ENCODE data around the gene DLG4. TPM values are rescaled to one million over a fixed set of nuclear protein-coding genes. Genes with fewer than 3 reads are reported as not detected.

DLG4 gene
- total and polyA plus RNA-seq, 2 donors (not counting 3 experiments of a cell fraction or from before 2014, with no cell fraction given) = 14.9 to 34.6 TPM

- no peak overlapping the region for H3K27ac ChIP-seq (ENCODE audit: insufficient read depth, low read depth, low read length)
- no peak overlapping the region for H3K9ac ChIP-seq (replicated peaks; ENCODE audit: extremely low read depth, insufficient read depth, low read length)
- H3K9me3 ChIP-seq (replicated peaks; ENCODE audit: control insufficient read depth, insufficient read depth, low read length) = no peaks in the 10 kb centered on the region
- ChIA-PET POLR2A (no interaction called here), CTCF (interaction anchor here (3.0 kb wide), 1 partner anchor 138 kb away, joined by 19 read pairs; no protein-coding TSS in a partner anchor)
- TF ChIP-seq FOS (IDR thresholded peaks at IDR 0.05; ENCODE audit: borderline replicate concordance, insufficient read depth, low read length) (no peak), EZH2 (IDR thresholded peaks at IDR 0.05; ENCODE audit: borderline replicate concordance, low read depth, low read length, severe bottlenecking) (no peak), MAX (IDR thresholded peaks at IDR 0.05; ENCODE audit: insufficient read depth, insufficient read length) (no peak), GATA2 (IDR thresholded peaks at IDR 0.05; ENCODE audit: insufficient read depth, insufficient read length, low read depth, low read length) (no peak), JUN (IDR thresholded peaks at IDR 0.05; ENCODE audit: borderline replicate concordance, insufficient read depth, insufficient read length, low read depth) (no peak), POLR2AphosphoS5 (IDR thresholded peaks at IDR 0.05; ENCODE audit: insufficient read depth, low read depth, low read length) (no peak), POLR2A (IDR thresholded peaks at IDR 0.05; ENCODE audit: low read depth, low read length) (no peak), MYC (IDR thresholded peaks at IDR 0.05; ENCODE audit: low read depth, low read length) (no peak), CTCF (IDR thresholded peaks at IDR 0.05; ENCODE audit: extremely low read depth in 1 of 2, insufficient read depth in 1 of 2, low read depth in 1 of 2, low read length in 2 of 2) (no peak)
- no peaks in the 10 kb centered on the region for H3K9me1 ChIP-seq (replicated peaks; ENCODE audit: control insufficient read depth, extremely low read depth, insufficient read depth, low read length)
- H3K79me2 ChIP-seq (ENCODE audit: control insufficient read depth, insufficient read depth, low read length) = no peaks in the 10 kb centered on the region
- H3K4me3 ChIP-seq (replicated peaks in 1 of 3; ENCODE audit: insufficient read depth in 1 of 3, low read depth in 1 of 3, low read length in 3 of 3) = no peak overlapping the region
- no peak overlapping the region for H3K4me2 ChIP-seq (ENCODE audit: insufficient read depth, low read length)
- H2AFZ ChIP-seq (ENCODE audit: low read depth, low read length) = no peak overlapping the region
- BruUV-seq (replicated peaks) = no TSS peak
- FAIRE-seq (no peak), DNase-seq (ENCODE audit: low read depth, low spot score) (no peak)
- dilution Hi-C loops (cut with MboI; ENCODE audit: extremely low pct_ligation_motif_present, low sequenced_read_pairs) = no loop called here
- H3K27me3 ChIP-seq (ENCODE audit: control insufficient read depth in 2 of 2, insufficient read depth in 2 of 2, low read length in 2 of 2) = no peaks in the 10 kb centered on the region
- H3K36me3 ChIP-seq (ENCODE audit: control insufficient read depth in 2 of 2, extremely low read depth in 1 of 2, insufficient read depth in 2 of 2, low read length in 2 of 2) = no peaks in the 10 kb centered on the region
- H4K20me1 ChIP-seq (replicated peaks; ENCODE audit: control insufficient read depth, extremely low read depth, insufficient read depth, low read length) = no peaks in the 10 kb centered on the region
- no peaks in the 10 kb centered on the region for H3K4me1 ChIP-seq (ENCODE audit: control insufficient read depth, extremely low read depth, insufficient read depth, low read length)
- intact Hi-C loops (cut with micrococcal nuclease) = no loop called here
Measured at GRCh38 chr17:7184091-7184488, 35.5 kb downstream of the DLG4 start.

Data from endothelial cell of umbilical vein (primary cell).